Mucosa of descending colon (tissue), 3 donors: ENCODE data around the gene POMT2. TPM values are rescaled to one million over a fixed set of nuclear protein-coding genes. Genes with fewer than 3 reads are reported as not detected.

Source experiments
- ATAC-seq: fragments of 200-7000 bp; cut with Tn5 transposase; one replicate; pipeline ENCODE4 v1.9.1; 2020; ENCODE audit warnings: mild to moderate bottlenecking, moderate library complexity
- DNase-seq, 3 donors: peaks; one replicate each; pipeline ENCODE4 v3.0.0-alpha.2; 2020
- H3K36me3 ChIP-seq: fragments of 200-600 bp; one replicate; pipeline ENCODE4 v1.8.0; 2021; ENCODE audit warnings: low read depth, mild to moderate bottlenecking
- H3K4me1 ChIP-seq: fragments of 200-600 bp; one replicate; pipeline ENCODE4 v1.8.0; 2021; ENCODE audit warnings: low read depth, mild to moderate bottlenecking
- H3K4me3 ChIP-seq: fragments of 200-600 bp; one replicate; pipeline ENCODE4 v1.8.0; 2021; ENCODE audit warnings: mild to moderate bottlenecking
- H3K9me3 ChIP-seq: fragments of 200-600 bp; one replicate; pipeline ENCODE4 v1.8.0; 2021; ENCODE audit warnings: mild to moderate bottlenecking
- CTCF ChIP-seq: fragments of 200-600 bp; IDR thresholded peaks from one replicate; pipeline ENCODE4 v1.8.0; 2022; ENCODE audit warnings: antibody characterized with exemption, mild to moderate bottlenecking
- intact Hi-C, 2 donors: fragments of 100-400 bp; cut with DNase I in 1 of 2; cut with micrococcal nuclease in 1 of 2; formaldehyde crosslinking; loops; one replicate each; pipeline versions ENCODE4 v1.11.0 to v1.11.1; 2022; cut with DNase I, micrococcal nuclease
- total RNA-seq, 3 donors: library from RNA; stranded (reverse); fragmentation: NEBNext Ultra II Directional in 2 of 3; extraction: Animal tissue kit (Norgen Biotek cat#: 25700) in 2 of 3; gene quantifications; one replicate each; pipeline versions ENCODE4 v1.2.1 to v1.2.4, GENCODE V29; 2021 to 2023
- donor health status: DM: no; HTN: no; CAD: no; lungs with moderate emphysema.
- donor health status: DM: no; HTN: no; CAD: no.
- donor health status: DM: no; HTN: yes; CAD: no.

Gene POMT2
- total RNA-seq, 3 donors from 2014 or later = 22.9 to 28.5 (median 23.2) TPM

GRCh38 chr14:77246784-77247183, 73.9 kb downstream of the POMT2 start:
- intact Hi-C loops = no loop called here
- TF ChIP-seq CTCF = no peak
- Histone ChIP-seq H3K9me3 (no peaks in the 10 kb centered on the region), H3K4me1 (no peaks in the 10 kb centered on the region), H3K4me3 (no peak overlapping the region), H3K36me3 (no peaks in the 10 kb centered on the region)
- ATAC-seq (no peak), DNase-seq (no peak)

DNA sequence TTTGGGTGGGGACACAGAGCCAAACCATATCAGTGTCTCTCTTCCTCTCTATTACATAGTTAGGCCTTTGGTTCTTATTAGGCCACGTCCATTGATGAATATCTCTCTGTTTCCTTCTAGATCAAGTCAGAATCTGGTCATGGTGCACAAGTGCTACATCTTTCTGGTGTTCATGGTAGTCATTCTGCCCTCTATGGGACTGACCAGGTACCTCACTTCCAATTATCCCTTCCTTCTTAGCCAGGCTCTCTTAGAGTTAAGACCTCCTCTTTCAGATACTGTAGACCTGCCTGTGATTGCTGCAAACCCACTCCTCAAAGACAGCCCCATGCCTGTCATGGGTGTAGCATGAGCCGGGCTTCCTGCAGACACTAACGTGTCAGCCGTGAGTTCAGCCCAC, 74.9 kb downstream of the POMT2 start:
- H3K36me3 ChIP-seq = no peaks in the 10 kb centered on the region
- no peaks in the 10 kb centered on the region for H3K4me1 ChIP-seq
- H3K4me3 ChIP-seq = no peak overlapping the region
- H3K9me3 ChIP-seq = no peaks in the 10 kb centered on the region
- no peak for TF ChIP-seq CTCF
- ATAC-seq (no peak), DNase-seq (no peak)
- intact Hi-C loops = no loop called here

- DNase-seq = no peak
- no peak overlapping the region for H3K4me3 ChIP-seq
- ATAC-seq = peak; percentile 10
- H3K9me3 ChIP-seq = no peaks in the 10 kb centered on the region
- no peak for TF ChIP-seq CTCF
- intact Hi-C loops = no loop called here
- H3K4me1 ChIP-seq = no peaks in the 10 kb centered on the region
- no peaks in the 10 kb centered on the region for H3K36me3 ChIP-seq
Measured at GRCh38 chr14:77243853-77244252, 76.8 kb downstream of the POMT2 start.

- no peak for DNase-seq
- intact Hi-C loops = no loop called here
- Histone ChIP-seq H3K9me3 (no peaks in the 10 kb centered on the region), H3K4me3 (no peak overlapping the region), H3K36me3 (no peaks in the 10 kb centered on the region), H3K4me1 (no peaks in the 10 kb centered on the region)
- TF ChIP-seq CTCF = no peak
- ATAC-seq = no peak
Measured at GRCh38 chr14:77242752-77243151, 77.9 kb downstream of the POMT2 start.

DNA sequence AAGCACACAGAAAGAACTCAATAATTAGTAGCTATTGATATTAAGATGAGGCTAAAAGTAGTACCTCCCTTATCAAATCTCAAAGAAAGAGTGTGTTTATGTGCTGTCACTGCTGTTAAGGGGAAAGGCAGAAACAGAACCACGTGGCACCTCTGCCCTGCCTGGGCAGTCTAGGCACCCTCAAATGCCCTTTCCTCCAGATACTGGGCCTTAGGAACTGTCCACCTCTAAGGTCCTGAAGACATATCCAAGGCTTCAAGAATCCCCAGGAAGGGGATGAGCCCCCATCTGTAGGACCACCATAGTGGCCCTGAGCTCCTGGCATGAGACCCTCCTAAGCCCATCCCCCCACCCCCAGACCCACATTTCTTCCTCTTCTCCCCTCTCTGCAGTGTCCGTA, 78.7 kb downstream of the POMT2 start:
- DNase-seq = no peak
- Histone ChIP-seq H3K4me1 (no peaks in the 10 kb centered on the region), H3K36me3 (no peaks in the 10 kb centered on the region), H3K4me3 (no peak overlapping the region), H3K9me3 (no peaks in the 10 kb centered on the region)
- ATAC-seq = no peak
- no peak for TF ChIP-seq CTCF
- intact Hi-C loops = no loop called here

DNA sequence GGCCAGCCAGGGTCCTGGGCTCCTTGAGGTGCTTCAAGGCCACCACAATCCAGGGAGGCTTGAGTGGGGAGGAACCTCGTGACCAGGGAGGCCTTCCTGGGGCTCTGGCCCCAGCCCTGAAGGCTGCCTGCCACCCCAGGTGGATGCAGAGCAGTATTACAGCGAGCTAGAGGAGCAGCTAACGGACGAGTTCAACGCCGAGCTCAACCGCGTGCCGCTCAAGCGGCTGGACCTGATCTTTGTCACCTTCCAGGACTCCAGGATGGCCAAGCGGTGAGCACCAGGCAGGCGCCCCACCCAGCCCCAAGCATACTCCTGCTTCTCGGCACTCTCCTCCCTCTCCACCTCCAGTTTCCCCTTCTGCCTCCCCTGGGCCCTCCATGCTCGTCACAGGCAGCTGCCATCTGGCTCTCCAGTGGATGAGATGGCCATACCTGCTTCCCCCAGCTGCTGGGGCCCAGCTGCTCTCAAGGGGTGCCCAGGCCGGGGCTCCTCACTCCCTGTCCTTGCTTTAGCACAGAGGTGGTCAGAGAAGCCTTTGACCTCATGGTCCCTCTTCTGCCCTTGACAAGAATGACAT, 80.3 kb downstream of the POMT2 start:
- no peak for TF ChIP-seq CTCF
- no peak for ATAC-seq
- H3K36me3 ChIP-seq = no peaks in the 10 kb centered on the region
- DNase-seq = no peak
- intact Hi-C loops = no loop called here
- no peak overlapping the region for H3K4me3 ChIP-seq
- H3K4me1 ChIP-seq = no peaks in the 10 kb centered on the region
- H3K9me3 ChIP-seq = no peaks in the 10 kb centered on the region
